Stimulated activated CD4-positive, alpha-beta T cell treated with anti-CD3 and anti-CD28 coated beads, TNF-alpha, amount 100 ng/mL, for 24 hours (primary cell): ENCODE data around the gene PDZD11.
"Not testable (repeated sequence)": the region's sequence is repeated elsewhere in the genome, so short reads cannot be mapped to it uniquely, and the experiment has no call there.

Experiments used
- DNase-seq, 3 experiments: peaks; one replicate each; pipeline ENCODE4 v3.0.0-alpha.2; 2020; ENCODE audit warnings: low read depth in 3 of 3

PDZD11 gene

DNA sequence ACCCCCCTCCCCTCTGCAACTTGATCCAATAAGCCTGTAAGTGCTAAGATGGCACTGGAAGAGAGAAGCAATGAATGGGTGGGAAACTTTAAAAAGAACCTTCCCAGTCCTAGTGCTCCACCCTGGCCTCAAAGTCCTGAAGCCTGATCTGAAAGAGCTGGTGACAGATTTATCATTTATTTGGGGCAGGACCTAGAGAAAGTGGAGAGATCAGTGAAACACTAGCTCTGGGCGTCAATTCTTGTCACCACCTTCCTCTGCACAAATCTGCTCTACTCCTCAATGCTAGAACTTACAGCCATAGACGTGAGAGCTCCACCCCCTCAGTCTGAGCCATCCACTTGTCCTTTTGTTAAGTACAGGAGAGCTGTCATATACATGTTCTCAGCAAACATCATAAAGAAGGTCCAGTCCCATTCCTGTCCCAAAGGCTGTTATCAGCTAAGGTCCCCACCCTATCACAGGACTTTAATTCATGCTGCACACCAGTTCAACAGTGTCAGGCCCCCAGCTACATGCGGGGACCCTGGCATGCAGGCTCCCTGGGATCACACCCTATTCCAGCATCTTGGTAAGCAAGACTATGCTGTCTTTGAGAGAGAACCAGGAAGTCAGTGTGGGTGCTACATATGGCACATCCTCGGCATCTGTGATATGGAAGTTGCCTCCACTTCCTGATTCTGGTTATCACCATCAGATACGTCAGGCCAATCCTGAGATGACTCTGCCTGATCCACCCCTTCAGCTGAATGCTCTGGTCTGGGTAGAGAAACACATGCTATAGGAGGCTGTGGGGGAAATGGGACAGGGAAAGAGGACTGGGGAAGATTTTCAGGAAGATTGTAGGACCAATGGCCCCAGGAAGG is 32.1 kb downstream of the PDZD11 start:
- no peak for DNase-seq

GRCh38 chrX:70255452-70255851 is 34.3 kb downstream of the PDZD11 start:
- no peak for DNase-seq

DNA sequence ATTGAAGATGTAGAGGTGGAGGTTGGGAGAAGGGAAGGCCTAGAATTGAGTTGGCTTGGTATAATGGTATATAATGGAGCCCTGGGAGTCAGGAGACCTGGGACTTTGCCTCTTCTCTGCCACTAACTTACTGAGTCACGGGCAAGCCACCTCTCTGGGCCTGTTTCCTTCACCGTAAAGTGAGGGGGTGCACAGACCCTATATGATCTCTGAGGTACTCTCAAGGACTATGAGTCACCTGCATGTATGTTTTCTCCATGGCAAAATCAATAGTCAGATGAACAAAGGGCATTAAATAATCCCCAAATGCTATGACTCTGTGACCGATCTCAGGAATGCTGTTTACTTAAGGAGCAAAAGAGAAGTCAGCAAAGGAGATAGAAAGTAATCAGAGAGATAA is 34.8 kb downstream of the PDZD11 start:
- DNase-seq: no peak

GRCh38 chrX:70254063-70254400 is 35.7 kb downstream of the PDZD11 start:
- DNase-seq: no peak

DNA sequence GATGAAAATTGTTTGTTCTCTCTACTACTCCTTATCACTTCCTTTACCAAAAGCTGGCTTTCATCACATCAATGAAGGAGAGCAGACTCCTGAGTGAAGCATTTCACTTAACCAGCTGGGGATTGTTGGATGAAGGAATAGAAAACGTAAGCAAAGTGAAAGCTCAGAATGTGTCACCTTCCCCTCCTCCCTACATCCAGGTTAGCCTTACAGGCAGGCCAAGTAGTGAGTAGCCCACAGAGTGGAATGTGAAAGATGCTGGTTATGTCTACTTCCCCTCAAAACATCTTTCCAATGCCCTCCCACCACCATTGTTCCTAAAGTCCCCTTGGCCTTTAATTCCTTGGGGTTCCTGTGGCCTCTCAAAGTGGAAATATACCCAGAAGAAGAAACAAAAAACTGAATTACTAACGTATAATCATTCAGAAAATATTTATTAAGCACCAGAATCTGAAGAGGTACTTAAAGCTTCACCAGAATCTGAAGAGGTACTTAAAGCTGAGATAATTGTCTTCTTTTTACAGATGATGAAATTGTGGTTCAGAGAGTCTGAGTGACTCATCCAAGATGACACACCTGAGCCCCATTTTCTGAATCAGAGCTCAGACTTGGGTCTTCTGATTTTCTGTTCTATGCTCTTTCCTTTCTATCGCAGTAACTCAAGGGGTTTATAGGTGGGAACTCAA is 36.2 kb downstream of the PDZD11 start:
- DNase-seq: no peak

DNA sequence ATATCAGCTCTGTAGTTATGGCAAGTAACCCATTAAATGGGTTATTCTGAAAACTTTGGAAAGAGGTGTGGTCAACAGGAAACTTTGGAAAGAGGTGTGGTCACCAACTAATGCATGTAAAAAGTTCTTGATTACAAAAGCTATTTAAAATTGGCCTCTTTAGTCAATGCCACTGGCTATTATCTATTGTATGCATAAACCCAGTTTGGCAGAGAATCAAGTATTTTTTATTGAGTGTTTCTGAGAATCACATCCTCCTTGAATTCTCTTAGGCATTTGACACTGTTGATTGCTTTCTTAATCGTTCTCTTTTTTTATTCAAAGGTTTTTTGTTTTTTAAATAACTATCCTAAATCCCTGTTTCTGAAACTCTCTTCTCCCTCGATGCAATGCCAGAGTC is 37.2 kb downstream of the PDZD11 start:
- no peak for DNase-seq

- no peak for DNase-seq
Measured at GRCh38 chrX:70247252-70247651, 42.5 kb downstream of the PDZD11 start.

DNA sequence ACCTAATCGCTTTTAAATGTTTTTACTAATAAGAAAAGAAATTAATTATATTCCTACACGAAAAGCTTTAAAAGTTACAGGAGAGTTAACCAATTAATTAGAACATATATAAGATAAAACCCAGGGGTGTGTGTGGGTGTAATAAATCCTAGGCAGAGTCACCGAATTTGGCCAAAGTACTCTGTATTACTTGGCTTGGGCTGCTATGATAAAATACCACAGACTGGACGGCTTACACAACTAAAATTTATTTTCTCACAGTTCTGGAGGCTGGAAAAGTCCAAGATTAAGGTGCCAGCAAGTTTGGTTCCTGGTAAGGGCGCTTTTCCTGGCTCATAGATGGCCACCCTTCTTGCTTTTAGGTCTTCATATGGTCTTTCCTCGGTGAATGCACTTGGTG is 44.8 kb downstream of the PDZD11 start:
- DNase-seq: no peak

GRCh38 chrX:70243601-70244000 is 46.1 kb downstream of the PDZD11 start:
- DNase-seq: not testable (repeated sequence)

GRCh38 chrX:70241501-70241900 is 48.2 kb downstream of the PDZD11 start:
- no peak for DNase-seq

- no peak for DNase-seq
Measured at GRCh38 chrX:70240751-70241150, 49.0 kb downstream of the PDZD11 start.
